ENCODE data around the gene ZNF468.
"Not testable (repeated sequence)": the region's sequence is repeated elsewhere in the genome, so short reads cannot be mapped to it uniquely, and the experiment has no call there.

Gene ZNF468

GRCh38 chr19:52857378-52858191 is at the start of gene ZNF468:
Gene ZNF468, minus strand, starts transcription at chr19:52857619. Its CDS starts 3,347 bp downstream, at chr19:52854272.
- DNase-seq, result peak; percentile 48

- not testable (repeated sequence) for DNase-seq
Observed at GRCh38 chr19:52904052-52904780, 46.8 kb upstream of the ZNF468 start.

DNA sequence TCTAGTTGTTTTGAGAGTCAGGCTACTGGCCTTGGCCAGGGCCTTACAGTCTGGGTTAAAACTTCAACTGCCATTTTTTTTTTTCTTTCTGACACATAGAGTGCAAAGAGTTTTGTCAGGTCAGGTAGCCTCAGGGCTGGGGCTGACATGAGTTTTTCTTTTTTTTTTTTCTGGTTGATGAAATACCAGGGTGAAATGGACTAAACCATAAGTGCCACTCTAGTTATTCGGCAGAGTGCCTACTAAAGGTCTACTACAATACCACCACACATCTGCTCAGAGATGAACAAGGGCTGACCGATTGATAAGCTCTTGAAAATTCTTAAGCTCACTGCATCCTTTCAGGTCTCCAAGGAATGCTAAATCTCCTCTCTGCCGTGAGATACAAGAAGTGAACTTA is 44.4 kb upstream of the ZNF468 start:
- DNase-seq, result no peak

DNA sequence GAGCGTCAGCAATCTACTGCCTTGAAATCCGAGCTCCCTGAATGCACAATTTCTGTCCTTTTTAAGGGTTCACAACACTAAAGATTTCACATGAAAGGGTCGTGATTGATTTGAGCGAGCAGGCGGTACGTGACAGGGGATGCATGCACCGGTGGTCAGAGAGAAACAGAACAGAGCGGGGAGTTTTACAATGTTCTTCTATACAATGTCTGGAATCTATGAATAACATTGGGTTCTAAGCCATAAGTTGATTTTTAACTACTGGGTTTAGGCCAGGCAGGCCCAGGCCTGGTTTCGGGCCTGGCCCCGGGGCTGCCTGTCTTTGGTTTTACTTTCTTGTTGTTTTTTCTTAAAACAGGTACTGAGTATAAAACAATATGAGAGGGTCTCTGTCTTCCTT is 41.2 kb upstream of the ZNF468 start:
- DNase-seq, result not testable (repeated sequence)

DNA sequence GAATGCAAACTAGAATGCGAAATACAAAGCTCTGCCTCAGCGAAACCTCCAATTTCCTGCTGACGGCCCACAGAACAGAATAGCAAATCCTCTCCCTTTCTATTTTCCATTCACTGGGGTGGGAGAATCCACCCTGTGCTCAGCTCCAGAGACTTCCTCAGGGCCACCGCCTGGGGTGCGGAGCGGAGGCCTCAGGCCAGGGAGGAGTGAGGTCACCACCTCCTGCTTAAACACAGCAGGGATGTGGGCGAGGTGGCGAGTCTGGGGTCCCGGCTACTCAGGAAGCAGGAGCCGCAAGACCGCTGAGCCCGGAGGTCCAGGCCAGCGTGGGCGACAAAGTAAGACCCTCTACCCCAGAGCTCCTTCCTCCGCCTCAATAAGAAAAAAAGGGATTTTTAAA is 40.7 kb upstream of the ZNF468 start:
- DNase-seq, result no peak

- peak; percentile 90 for DNase-seq
Observed at GRCh38 chr19:52897138-52897935, 39.9 kb upstream of the ZNF468 start, which contains the start of gene ZNF320. Gene ZNF320, minus strand, starts transcription at chr19:52897635. Its CDS starts 7,380 bp downstream, at chr19:52890255.

DNA sequence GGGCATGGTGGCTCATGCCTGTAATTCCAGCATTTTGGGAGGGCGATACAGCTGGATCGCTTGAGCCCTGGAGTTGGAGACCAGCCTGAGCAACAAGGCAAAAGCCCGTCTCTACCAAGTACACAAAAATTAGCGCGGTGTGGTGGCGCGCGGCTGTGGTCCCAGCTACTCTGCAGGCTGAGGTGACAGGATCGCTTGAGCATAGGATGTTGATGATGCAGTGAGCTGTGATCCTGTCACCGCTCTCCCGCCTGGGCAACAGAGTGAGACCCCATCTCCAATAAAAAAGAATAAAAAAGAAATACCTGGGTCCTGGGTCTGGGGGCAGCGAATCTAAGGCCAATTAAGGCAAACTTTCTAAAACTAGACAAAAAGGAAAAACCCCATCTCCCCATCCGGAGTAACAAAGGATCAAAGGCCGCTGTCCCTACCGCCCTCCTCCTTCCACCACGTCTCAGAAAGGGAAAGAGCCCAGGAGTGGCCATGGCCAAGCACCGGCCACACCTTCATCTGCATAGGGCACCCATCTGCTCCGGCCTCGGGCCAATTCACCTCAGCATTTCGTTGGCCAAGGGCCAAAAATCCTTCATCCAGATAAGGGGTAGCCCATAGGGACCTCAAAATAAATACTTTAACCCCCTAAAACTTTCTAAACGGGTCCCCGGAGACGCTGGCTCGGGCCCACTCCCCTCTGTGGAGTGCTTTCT is 39.2 kb upstream of the ZNF468 start:
- DNase-seq, result no peak

- no peak for DNase-seq
Observed at GRCh38 chr19:52891336-52891735, 33.9 kb upstream of the ZNF468 start.

DNA sequence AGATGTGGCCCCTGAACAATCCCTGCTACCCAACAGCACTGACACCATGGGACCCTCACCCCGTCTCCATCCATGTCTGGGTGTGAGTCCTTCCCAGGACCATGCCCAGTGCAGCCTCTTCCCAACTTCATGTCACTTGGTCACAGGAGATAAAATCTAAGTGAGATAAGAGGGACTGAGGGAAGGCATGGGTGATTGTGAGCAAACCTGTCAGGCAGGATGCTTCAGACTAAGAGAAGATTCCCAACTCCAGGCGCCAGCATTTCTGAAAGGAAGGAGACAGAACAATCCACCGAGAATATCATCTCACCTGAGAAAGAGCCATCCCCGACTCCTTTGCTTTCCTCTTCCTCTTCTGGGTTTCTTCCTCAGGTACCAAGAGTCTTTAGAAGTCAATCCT is 32.5 kb upstream of the ZNF468 start:
- DNase-seq, result no peak

- no peak for DNase-seq
Observed at GRCh38 chr19:52889076-52889475, 31.7 kb upstream of the ZNF468 start.

GRCh38 chr19:52880895-52881389 is 23.5 kb upstream of the ZNF468 start:
- DNase-seq, result no peak

- not testable (repeated sequence) for DNase-seq
Observed at GRCh38 chr19:52872996-52873395, 15.6 kb upstream of the ZNF468 start.

DNA sequence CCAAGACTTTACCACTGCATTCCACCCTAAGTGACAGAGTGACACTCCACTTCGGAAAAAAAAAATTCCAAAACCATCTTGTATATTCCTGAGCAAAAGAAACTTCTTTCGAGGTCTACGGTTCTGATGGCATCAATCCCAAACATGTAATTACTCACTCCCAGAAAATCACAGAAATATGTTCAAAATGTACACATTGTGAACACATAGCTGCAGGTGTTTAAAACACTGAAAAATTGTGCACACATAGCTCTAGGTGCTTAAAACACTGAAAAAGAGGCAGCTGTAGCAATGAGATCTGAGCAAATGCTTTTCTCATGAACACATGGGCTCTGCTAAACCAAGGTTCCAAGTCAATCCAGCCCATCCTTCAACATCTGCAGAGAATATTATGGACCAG is 14.0 kb upstream of the ZNF468 start:
- DNase-seq, result no peak

- DNase-seq, result not testable (repeated sequence)
Observed at GRCh38 chr19:52868031-52868430, 10.6 kb upstream of the ZNF468 start.

DNA sequence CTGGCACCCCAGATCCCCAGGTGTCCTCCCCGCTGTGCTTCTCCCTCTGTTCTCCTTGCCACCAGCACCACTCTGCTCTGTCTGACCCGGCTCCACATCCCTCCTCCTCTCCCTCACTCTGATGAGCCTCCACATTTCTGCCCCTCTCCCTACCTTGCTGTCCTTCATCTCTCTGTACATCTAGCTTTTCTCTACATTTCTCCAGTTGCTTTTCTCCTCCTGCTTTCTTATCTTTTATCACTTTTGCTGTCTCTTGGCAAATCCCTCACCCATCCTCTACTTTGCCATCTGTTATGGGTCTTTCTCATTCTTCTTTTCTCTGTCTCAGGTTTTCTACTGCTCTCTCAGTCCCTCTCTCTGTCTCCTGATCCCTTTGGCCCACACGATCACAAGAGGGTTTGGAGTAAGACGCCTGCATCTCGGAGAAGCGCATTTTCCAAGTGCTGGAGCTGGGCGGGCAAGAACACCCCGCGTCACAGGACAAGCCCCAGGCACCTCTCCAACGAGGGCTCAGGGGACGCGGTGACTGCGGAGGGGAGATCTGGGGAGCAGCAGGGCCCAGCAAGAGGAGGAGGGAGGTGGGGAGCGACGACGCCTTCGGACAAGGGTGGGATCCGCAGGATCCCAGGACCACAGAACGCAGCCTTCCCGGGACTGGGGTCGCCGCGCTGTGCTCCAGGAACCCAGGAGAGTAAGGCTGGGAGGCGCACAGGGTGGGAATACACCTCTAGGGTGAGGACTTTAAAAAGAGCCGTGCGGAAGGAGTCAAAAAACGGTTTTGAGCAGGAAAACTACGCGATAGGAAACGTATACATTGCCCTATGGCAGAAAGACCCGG is 660 bp downstream of the ZNF468 start:
- not testable (repeated sequence) for DNase-seq

GRCh38 chr19:52847352-52847751 is 10.1 kb downstream of the ZNF468 start:
- DNase-seq, result not testable (repeated sequence)

- not testable (repeated sequence) for DNase-seq
Observed at GRCh38 chr19:52840825-52841465, 16.5 kb downstream of the ZNF468 start.

DNA sequence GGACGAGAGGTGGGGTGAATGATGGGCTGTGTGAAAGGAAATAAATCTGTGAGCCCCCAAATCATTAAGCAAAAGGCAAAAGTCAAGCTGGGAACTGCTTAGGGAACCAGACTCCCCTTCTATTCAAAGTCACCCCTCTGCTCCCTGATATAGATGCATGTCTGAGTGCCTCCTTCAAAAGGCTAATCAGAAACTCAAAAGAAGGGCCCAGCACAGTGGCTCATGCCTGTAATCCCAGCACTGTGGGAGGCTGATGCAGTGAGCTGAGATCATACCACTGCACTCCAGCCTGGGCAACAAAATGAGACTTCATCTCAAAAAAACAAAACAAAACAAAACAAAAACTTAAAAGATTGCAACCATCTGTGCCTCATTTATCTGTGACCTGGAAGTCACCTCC is 23.1 kb downstream of the ZNF468 start:
- not testable (repeated sequence) for DNase-seq

- DNase-seq, result not testable (repeated sequence)
Observed at GRCh38 chr19:52833541-52833940, 23.9 kb downstream of the ZNF468 start.

DNA sequence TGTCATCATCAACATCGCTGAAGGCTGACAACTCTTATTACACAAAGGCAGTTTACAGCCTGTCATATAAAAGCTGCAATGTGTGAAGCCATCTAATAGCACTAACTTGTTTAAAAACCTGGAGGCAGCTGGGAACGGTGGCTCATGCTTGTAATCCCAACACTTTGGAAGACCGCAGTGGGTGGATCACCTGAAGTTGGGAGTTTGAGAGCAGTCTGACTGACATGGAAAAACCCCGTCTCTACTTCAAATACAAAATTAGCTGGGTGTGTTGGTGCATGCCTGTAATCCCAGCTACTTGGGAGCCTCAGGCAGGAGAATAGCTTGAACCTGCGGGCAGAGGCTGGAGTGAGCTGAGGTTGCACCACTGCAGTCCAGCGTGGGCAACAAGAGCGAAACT is 27.6 kb downstream of the ZNF468 start:
- DNase-seq, result not testable (repeated sequence)

GRCh38 chr19:52825765-52826164 is 31.7 kb downstream of the ZNF468 start:
- DNase-seq, result no peak

Measured in activated T-cell treated with anti-CD3 and anti-CD28 coated beads for 4 hours (primary cell).